Smooth muscle cell (in vitro differentiated cells): ENCODE measurements around the gene OVCH2. TPM values are rescaled to one million over a fixed set of nuclear protein-coding genes. Genes with fewer than 3 reads are reported as not detected.

ENCODE experiments used
- DNase-seq: peaks from one replicate; lab custom pipeline; 2025; ENCODE audit not compliant: unreplicated experiment; lab: John Stamatoyannopoulos, UW
- H2AFZ ChIP-seq: fragments of 200-600 bp; sonication (generic); 2 replicates; pipeline ENCODE4 v1.6.0; 2016; ENCODE audit warnings: antibody characterized with exemption, low read depth, mild to moderate bottlenecking
- H3F3A ChIP-seq: fragments of 200-600 bp; sonication (generic); 2 replicates; pipeline ENCODE4 v1.6.0; 2017; ENCODE audit warnings: antibody characterized with exemption, low read depth
- H3K27ac ChIP-seq: fragments of 200-600 bp; sonication (generic); 2 replicates; pipeline ENCODE4 v1.5.1; 2016; ENCODE audit warnings: low read depth, mild to moderate bottlenecking
- H3K27me3 ChIP-seq: fragments of 200-600 bp; sonication (generic); 2 replicates; pipeline ENCODE4 v1.6.1; 2016; ENCODE audit warnings: low read depth, mild to moderate bottlenecking
- H3K36me3 ChIP-seq: fragments of 200-600 bp; sonication (generic); 2 replicates; pipeline ENCODE4 v1.5.1; 2016; ENCODE audit warnings: low read depth
- H3K4me1 ChIP-seq: fragments of 200-600 bp; sonication (generic); 2 replicates; pipeline ENCODE4 v1.5.1; 2016; ENCODE audit warnings: low read depth
- H3K4me2 ChIP-seq: fragments of 200-600 bp; sonication (generic); 2 replicates; pipeline ENCODE4 v1.6.0; 2016; ENCODE audit warnings: mild to moderate bottlenecking
- H3K4me3 ChIP-seq: fragments of 200-600 bp; sonication (generic); 2 replicates; pipeline ENCODE4 v1.5.1; 2016; ENCODE audit warnings: mild to moderate bottlenecking
- H3K79me2 ChIP-seq: fragments of 200-600 bp; sonication (generic); 2 replicates; pipeline ENCODE4 v1.6.0; 2016; ENCODE audit warnings: low read depth, mild to moderate bottlenecking
- H3K9ac ChIP-seq: fragments of 200-600 bp; sonication (generic); 2 replicates; pipeline ENCODE4 v1.6.0; 2016; ENCODE audit warnings: low read depth
- H3K9me3 ChIP-seq: fragments of 200-600 bp; sonication (generic); replicated peaks from 2 replicates; pipeline ENCODE4 v1.5.1; 2016; ENCODE audit warnings: low read depth
- H4K20me1 ChIP-seq: fragments of 200-600 bp; sonication (generic); 2 replicates; pipeline ENCODE4 v1.6.0; 2016; ENCODE audit warnings: low read depth
- WGBS: methylation state at CpG from one replicate; pipeline ENCODE4 v1.1.7; 2016; ENCODE audit warnings: low lambda C conversion rate; 5-methylcytosine and 5-hydroxymethylcytosine counted together
- polyA plus RNA-seq: library from polyadenylated mRNA; unstranded; fragments of >200 nt; fragmentation: Nextera tagmentation; extraction: Ambion mirVana; gene quantifications from 2 replicates; pipeline ENCODE4 v1.2.1, GENCODE V29; 2016
- total RNA-seq: library from RNA; depleted of rRNA; stranded (reverse); fragments of >200 nt; gene quantifications from 2 replicates; pipeline ENCODE4 v1.2.3, GENCODE V29; 2014
- TF ChIP-seq, protein P1 (sequence below): fragments of 200-600 bp; sonication (generic); IDR thresholded peaks from 2 replicates; pipeline ENCODE4 v1.5.1; 2017; ENCODE audit warnings: borderline replicate concordance, mild to moderate bottlenecking, antibody characterized with exemption; ENCODE audit not compliant: insufficient read depth, poor library complexity, severe bottlenecking

OVCH2 gene
- total and polyA plus RNA-seq, 2 experiments from 2014 or later, result 0.13 to 0.26 TPM

DNA sequence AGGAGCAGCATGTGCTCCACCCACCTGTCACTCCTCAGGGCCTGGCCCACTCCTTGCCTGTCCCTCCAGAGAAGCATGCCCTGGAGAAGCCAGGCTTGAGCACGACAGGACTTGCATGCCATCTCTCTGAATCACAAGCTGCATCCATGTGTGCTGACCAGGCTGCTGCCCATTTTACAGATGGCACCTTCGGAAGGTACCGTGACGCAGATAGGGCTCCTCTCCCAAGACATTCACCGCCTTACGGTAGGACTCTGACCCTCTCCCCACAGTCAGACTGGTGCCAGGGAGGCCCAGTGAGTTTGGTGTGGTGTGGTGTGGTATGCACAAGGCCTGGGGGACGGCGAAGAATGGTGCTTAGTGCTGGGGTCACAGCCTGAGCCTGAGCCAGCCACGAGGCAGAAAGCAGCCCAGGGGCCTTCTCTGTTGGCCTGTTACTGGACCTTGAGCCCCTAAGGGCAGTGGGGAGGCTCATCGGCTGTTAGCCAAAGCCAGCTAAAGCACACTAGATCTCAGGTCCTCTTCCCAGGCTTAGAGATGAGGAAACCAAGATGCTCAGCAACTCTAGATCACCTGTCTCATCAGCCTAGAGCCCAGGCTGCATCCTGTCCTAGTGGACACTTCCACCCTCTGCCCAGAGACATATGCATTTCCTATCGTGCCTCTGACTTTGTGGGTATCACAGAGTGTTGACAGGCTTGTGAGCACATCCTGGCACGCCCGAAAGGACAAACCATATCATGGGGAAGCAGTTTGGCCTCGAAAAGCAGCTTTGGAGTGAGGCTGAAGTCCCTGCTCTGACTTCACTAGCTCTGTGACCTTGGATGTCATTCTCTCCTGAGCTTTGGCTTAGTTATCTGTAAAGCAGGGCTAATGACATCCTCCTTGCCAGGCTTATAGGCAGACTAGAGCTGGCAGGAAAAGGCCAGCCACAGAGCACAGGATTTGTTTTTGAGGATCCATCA lies 50.7 kb downstream of the OVCH2 start:
- Histone ChIP-seq H2AFZ (no peak overlapping the region), H3K9ac (no peak overlapping the region)
- WGBS, result 90% methylated on average over 14 of the region's 14 CpGs

DNA sequence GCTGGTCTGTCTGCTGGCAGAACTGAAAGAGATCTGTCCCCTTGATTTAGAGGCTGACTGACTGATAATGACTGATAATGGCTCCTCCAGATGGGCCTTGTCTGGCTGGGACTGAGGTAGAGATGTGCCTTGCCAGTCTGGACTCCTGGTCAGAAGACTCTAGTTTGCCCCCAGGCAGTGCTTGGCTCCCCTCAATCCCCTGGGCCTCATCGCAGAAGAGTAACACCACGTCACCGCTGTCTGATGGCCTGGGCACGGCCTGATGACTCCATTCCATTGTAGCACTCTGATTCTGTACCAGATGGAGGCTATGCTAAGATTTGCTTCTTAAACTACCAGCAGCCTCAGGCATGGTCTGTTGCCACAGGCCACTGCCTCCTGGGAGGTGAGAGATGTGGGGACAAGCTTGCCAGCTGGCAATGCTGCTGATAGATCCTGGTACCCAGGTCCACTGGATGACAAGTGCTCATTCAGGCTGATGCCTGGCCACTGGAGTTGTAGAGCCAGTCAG lies 52.0 kb downstream of the OVCH2 start:
- Histone ChIP-seq H3K4me3 (no peak overlapping the region), H3K79me2 (no peaks in the 10 kb centered on the region), H2AFZ (no peak overlapping the region), H3K36me3 (no peaks in the 10 kb centered on the region), H3K9me3 (no peaks in the 10 kb centered on the region), H4K20me1 (no peaks in the 10 kb centered on the region), H3K27ac (no peak overlapping the region), H3K4me2 (no peak overlapping the region), H3K9ac (no peak overlapping the region), H3K4me1 (no peaks in the 10 kb centered on the region), H3F3A (no peaks in the 10 kb centered on the region), H3K27me3 (no peaks in the 10 kb centered on the region)
- no peak for DNase-seq
- TF ChIP-seq, protein P1, sequence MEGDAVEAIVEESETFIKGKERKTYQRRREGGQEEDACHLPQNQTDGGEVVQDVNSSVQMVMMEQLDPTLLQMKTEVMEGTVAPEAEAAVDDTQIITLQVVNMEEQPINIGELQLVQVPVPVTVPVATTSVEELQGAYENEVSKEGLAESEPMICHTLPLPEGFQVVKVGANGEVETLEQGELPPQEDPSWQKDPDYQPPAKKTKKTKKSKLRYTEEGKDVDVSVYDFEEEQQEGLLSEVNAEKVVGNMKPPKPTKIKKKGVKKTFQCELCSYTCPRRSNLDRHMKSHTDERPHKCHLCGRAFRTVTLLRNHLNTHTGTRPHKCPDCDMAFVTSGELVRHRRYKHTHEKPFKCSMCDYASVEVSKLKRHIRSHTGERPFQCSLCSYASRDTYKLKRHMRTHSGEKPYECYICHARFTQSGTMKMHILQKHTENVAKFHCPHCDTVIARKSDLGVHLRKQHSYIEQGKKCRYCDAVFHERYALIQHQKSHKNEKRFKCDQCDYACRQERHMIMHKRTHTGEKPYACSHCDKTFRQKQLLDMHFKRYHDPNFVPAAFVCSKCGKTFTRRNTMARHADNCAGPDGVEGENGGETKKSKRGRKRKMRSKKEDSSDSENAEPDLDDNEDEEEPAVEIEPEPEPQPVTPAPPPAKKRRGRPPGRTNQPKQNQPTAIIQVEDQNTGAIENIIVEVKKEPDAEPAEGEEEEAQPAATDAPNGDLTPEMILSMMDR, result no peak
- 69% methylated on average over 4 of the region's 4 CpGs for WGBS

More for the DNA sequence above, 50.7 kb downstream of the OVCH2 start:
- no peaks in the 10 kb centered on the region for H3K27me3 ChIP-seq
- no peaks in the 10 kb centered on the region for H4K20me1 ChIP-seq
- TF ChIP-seq, protein P1, result no peak
- H3K79me2 ChIP-seq, result no peaks in the 10 kb centered on the region
- no peaks in the 10 kb centered on the region for H3K9me3 ChIP-seq
- no peak for DNase-seq
- no peaks in the 10 kb centered on the region for H3K4me1 ChIP-seq
- H3F3A ChIP-seq, result no peaks in the 10 kb centered on the region
- H3K4me2 ChIP-seq, result no peak overlapping the region
- no peak overlapping the region for H3K4me3 ChIP-seq
- no peaks in the 10 kb centered on the region for H3K36me3 ChIP-seq
- H3K27ac ChIP-seq, result no peak overlapping the region

DNA sequence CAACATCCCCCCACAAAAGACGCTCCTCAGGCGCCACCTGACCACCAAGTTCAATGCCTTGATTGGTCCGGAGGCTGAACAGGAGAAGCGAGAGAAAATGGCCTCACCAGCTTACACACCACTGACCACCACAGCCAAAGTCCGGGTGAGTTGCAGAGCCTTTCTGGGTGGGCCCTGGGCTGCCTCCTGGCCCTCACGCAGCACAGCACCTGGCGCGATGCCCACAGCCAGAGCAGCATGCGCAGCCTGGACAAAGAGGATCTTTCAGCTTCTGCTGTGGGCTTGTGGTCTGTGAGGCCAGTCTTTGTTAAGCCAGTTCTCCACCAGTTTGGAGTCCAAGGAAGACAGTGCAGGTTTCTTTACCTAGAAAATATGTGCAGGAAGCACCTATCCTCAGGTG lies 54.6 kb downstream of the OVCH2 start:
- 97% methylated on average over 9 of the region's 9 CpGs for WGBS
- H2AFZ ChIP-seq, result no peak overlapping the region
- no peaks in the 10 kb centered on the region for H3F3A ChIP-seq
- DNase-seq, result no peak
- no peak overlapping the region for H3K27ac ChIP-seq
- no peaks in the 10 kb centered on the region for H3K36me3 ChIP-seq
- H3K9me3 ChIP-seq, result no peaks in the 10 kb centered on the region
- no peak overlapping the region for H3K4me2 ChIP-seq
- H3K27me3 ChIP-seq, result no peaks in the 10 kb centered on the region
- H3K79me2 ChIP-seq, result no peaks in the 10 kb centered on the region
- no peak overlapping the region for H3K4me3 ChIP-seq
- H3K4me1 ChIP-seq, result no peaks in the 10 kb centered on the region
- H4K20me1 ChIP-seq, result no peaks in the 10 kb centered on the region
- TF ChIP-seq, protein P1, result no peak
- no peak overlapping the region for H3K9ac ChIP-seq
